Esophagus squamous epithelium (tissue), 4 donors: ENCODE data around the gene NUP210.
"Not testable (repeated sequence)": the region's sequence is repeated elsewhere in the genome, so short reads cannot be mapped to it uniquely, and the experiment has no call there.

Source experiments
- CTCF ChIP-seq, 6 experiments: fragments of 450-650 bp in 4 of 6; fragments of 200-600 bp in 2 of 6; sonication (generic) in 2 of 6; IDR thresholded peaks; one replicate each; pipeline ENCODE4 v1.5.1; 2016 to 2019; ENCODE audit warnings: antibody characterized with exemption in 6 of 6, mild to moderate bottlenecking in 4 of 6, moderate library complexity in 4 of 6
- POLR2A ChIP-seq, 4 donors: fragments of 450-650 bp; IDR thresholded peaks; one replicate each; pipeline ENCODE4 v1.6.1; 2017; ENCODE audit warnings: antibody characterized with exemption in 4 of 4, mild to moderate bottlenecking in 4 of 4, moderate library complexity in 3 of 4

- TF ChIP-seq POLR2A, CTCF (IDR thresholded peaks at IDR 0.05): not testable (repeated sequence)
Observed at GRCh38 chr3:13430411-13430875, 10.3 kb upstream of the NUP210 start.
